ENCODE measurements around the gene CBFA2T3.

The CBFA2T3 gene

GRCh38 chr16:88830783-88831182 is 146.2 kb downstream of the CBFA2T3 start:
- no peak for DNase-seq

- DNase-seq: no peak
Measured at GRCh38 chr16:88830258-88830657, 146.7 kb downstream of the CBFA2T3 start.

- DNase-seq: no peak
Measured at GRCh38 chr16:88828711-88829110, 148.3 kb downstream of the CBFA2T3 start.

- no peak for DNase-seq
Measured at GRCh38 chr16:88827727-88828126, 149.3 kb downstream of the CBFA2T3 start.

- no peak for DNase-seq
Measured at GRCh38 chr16:88826070-88826840, 150.8 kb downstream of the CBFA2T3 start.

- no peak for DNase-seq
Measured at GRCh38 chr16:88825146-88825545, 151.9 kb downstream of the CBFA2T3 start.

Measured in DMS153 (cell line).